SK-N-SH (cell line): Measurements from ENCODE around the gene DUT. TPM values are rescaled to one million over a fixed set of nuclear protein-coding genes. Genes with fewer than 3 reads are reported as not detected.

Experiments
- CTCF ChIA-PET: fragments of 300-600, 350-600 bp; formaldehyde crosslinking; extraction: SDS; loops from one replicate; lab custom pipeline; 2021; lab: Yijun Ruan, JAX
- POLR2A ChIA-PET: fragments of 350-600 bp; sonication (Branson Sonifier 250); formaldehyde crosslinking; extraction: SDS; loops from one replicate; lab custom pipeline; 2020; ENCODE audit warnings: antibody characterized with exemption, inconsistent platforms; lab: Yijun Ruan, JAX
- DNase-seq: peaks from one replicate; pipeline ENCODE4 v3.0.0; 2012
- H2AFZ ChIP-seq: fragments of 200-600 bp; sonication (generic); 2 replicates; pipeline ENCODE4 v1.8.1; 2016; ENCODE audit warnings: antibody characterized with exemption, mild to moderate bottlenecking, low read depth
- H3F3A ChIP-seq: fragments of 200-600 bp; sonication (generic); replicated peaks from 2 replicates; pipeline ENCODE3; 2016; ENCODE audit warnings: antibody characterized with exemption, mild to moderate bottlenecking; ENCODE audit not compliant: insufficient read depth
- H3K27ac ChIP-seq, 2 experiments: fragments of 200-500 bp in 1 of 2; fragments of 200-600 bp in 1 of 2; sonication (Bioruptor generic) in 1 of 2; sonication (generic), shearing (Covaris generic) in 1 of 2; 2 replicates each; pipeline versions ENCODE4 v1.5.1 to v1.6.1; 2014 to 2016; ENCODE audit warnings: low read depth in 2 of 2, inconsistent platforms in 1 of 2, low read length in 1 of 2, mild to moderate bottlenecking in 1 of 2, mixed read lengths in 1 of 2
- H3K27me3 ChIP-seq: fragments of 200-600 bp; sonication (generic), shearing (Covaris generic); 2 replicates; pipeline ENCODE4 v1.6.1; 2016; ENCODE audit warnings: mixed run types; ENCODE audit not compliant: insufficient read depth
- H3K36me3 ChIP-seq, 2 experiments: fragments of 200-500 bp in 1 of 2; fragments of 200-600 bp in 1 of 2; sonication (Bioruptor generic) in 1 of 2; sonication (generic) in 1 of 2; replicated peaks in 1 of 2; 2 replicates each; pipeline versions ENCODE3 to v1.5.1; 2014 to 2016; ENCODE audit warnings: low read length in 1 of 2, mild to moderate bottlenecking in 1 of 2; ENCODE audit not compliant: insufficient read depth in 2 of 2, control insufficient read depth in 1 of 2
- H3K4me1 ChIP-seq, 2 experiments: fragments of 200-500 bp in 1 of 2; fragments of 200-600 bp in 1 of 2; sonication (Bioruptor generic) in 1 of 2; sonication (generic), shearing (Covaris generic) in 1 of 2; 2 replicates each; pipeline versions ENCODE4 v1.5.1 to v1.6.1; 2014 to 2016; ENCODE audit warnings: low read depth in 1 of 2, low read length in 1 of 2, mixed run types in 1 of 2; ENCODE audit not compliant: insufficient read depth in 2 of 2, control insufficient read depth in 1 of 2
- H3K4me2 ChIP-seq: fragments of 200-600 bp; sonication (generic), shearing (Covaris generic); 2 replicates; pipeline ENCODE4 v1.6.1; 2017; ENCODE audit warnings: mixed run types
- H3K4me3 ChIP-seq, 2 experiments: fragments of 200-500 bp in 1 of 2; fragments of 200-600 bp in 1 of 2; sonication (Bioruptor generic) in 1 of 2; sonication (generic), shearing (Covaris generic) in 1 of 2; 2 replicates each; pipeline versions ENCODE4 v1.5.1 to v1.8.1; 2014 to 2016; ENCODE audit warnings: low read depth in 2 of 2, inconsistent platforms in 1 of 2, low read length in 1 of 2, mild to moderate bottlenecking in 1 of 2, mixed read lengths in 1 of 2, moderate library complexity in 1 of 2
- H3K79me2 ChIP-seq: fragments of 200-600 bp; sonication (generic); 2 replicates; pipeline ENCODE4 v1.8.1; 2017; ENCODE audit warnings: mild to moderate bottlenecking; ENCODE audit not compliant: insufficient read depth
- H3K9ac ChIP-seq: fragments of 200-600 bp; sonication (generic); 2 replicates; pipeline ENCODE4 v1.6.1; 2017; ENCODE audit warnings: mixed run types
- H3K9me2 ChIP-seq: fragments of 200-600 bp; sonication (generic); 2 replicates; pipeline ENCODE4 v1.6.1; 2017; ENCODE audit warnings: mixed run types
- H3K9me3 ChIP-seq: fragments of 200-600 bp; sonication (generic); 2 replicates; pipeline ENCODE4 v1.6.1; 2017; ENCODE audit warnings: mixed run types, mild to moderate bottlenecking, moderate library complexity
- H4K20me1 ChIP-seq: fragments of 200-600 bp; sonication (generic); 2 replicates; pipeline ENCODE4 v1.6.1; 2017; ENCODE audit warnings: mild to moderate bottlenecking, mixed run types; ENCODE audit not compliant: insufficient read depth
- ELF1 ChIP-seq: IDR thresholded peaks from 2 replicates; pipeline ENCODE4 v1.4.0; 2012
- EP300 ChIP-seq, 2 experiments: IDR thresholded peaks; 2 replicates each; pipeline versions ENCODE4 v1.4.0 to v1.6.1; 2012; ENCODE audit warnings: borderline replicate concordance in 1 of 2, low read depth in 1 of 2, low read length in 1 of 2
- FOSL2 ChIP-seq: IDR thresholded peaks from 2 replicates; pipeline ENCODE4 v1.4.0; 2012; ENCODE audit warnings: low read depth, mild to moderate bottlenecking, moderate library complexity, borderline replicate concordance
- FOXJ3 ChIP-seq: sonication (generic); formaldehyde crosslinking; IDR thresholded peaks from 2 replicates; pipeline ENCODE4 v1.5.1; 2020; ENCODE audit warnings: mild to moderate bottlenecking, missing genetic modification reagents
- JUND ChIP-seq: IDR thresholded peaks from 2 replicates; pipeline ENCODE4 v1.4.0; 2012
- MEF2A ChIP-seq: IDR thresholded peaks from 2 replicates; pipeline ENCODE4 v1.4.0; 2012; ENCODE audit warnings: low read depth, borderline replicate concordance
- MXI1 ChIP-seq: IDR thresholded peaks from 2 replicates; pipeline ENCODE4 v1.6.1; 2012; ENCODE audit warnings: mild to moderate bottlenecking, low read depth, low read length, improper control_type of control experiment
- POLR2AphosphoS5 ChIP-seq: IDR thresholded peaks from 2 replicates; pipeline ENCODE4 v1.6.1; 2012; ENCODE audit warnings: low read depth, low read length
- SIN3A ChIP-seq: IDR thresholded peaks from 2 replicates; pipeline ENCODE4 v1.6.1; 2012; ENCODE audit warnings: low read depth, mild to moderate bottlenecking, low read length, moderate library complexity, borderline replicate concordance
- SMC3 ChIP-seq: IDR thresholded peaks from 2 replicates; pipeline ENCODE4 v1.6.1; 2012; ENCODE audit warnings: low read depth, low read length, improper control_type of control experiment
- TAF1 ChIP-seq: IDR thresholded peaks from 2 replicates; pipeline ENCODE4 v1.6.1; 2012; ENCODE audit warnings: low read depth, mild to moderate bottlenecking, low read length, moderate library complexity, borderline replicate concordance
- TEAD4 ChIP-seq: IDR thresholded peaks from 2 replicates; pipeline ENCODE4 v1.4.0; 2012; ENCODE audit warnings: mild to moderate bottlenecking, borderline replicate concordance; ENCODE audit not compliant: insufficient read depth
- YY1 ChIP-seq: IDR thresholded peaks from 2 replicates; pipeline ENCODE4 v1.4.0; 2012; ENCODE audit warnings: low read depth, mild to moderate bottlenecking
- WGBS: methylation state at CpG from one replicate; pipeline ENCODE4 v1.1.6; 2017; ENCODE audit warnings: low lambda C conversion rate; 5-methylcytosine and 5-hydroxymethylcytosine counted together
- polyA plus RNA-seq, 3 experiments: library from polyadenylated mRNA; depleted of rRNA; stranded (reverse); fragments of >200 nt; gene quantifications; 2 replicates each; pipeline ENCODE4 v1.2.3, GENCODE V29; 2012
- TF ChIP-seq, protein P1 (sequence below): fragments of 150-350 bp; IDR thresholded peaks from 2 replicates; pipeline ENCODE4 v1.6.1; 2017; ENCODE audit warnings: antibody characterized with exemption, low read length, low read depth, borderline replicate concordance
- TF ChIP-seq, protein P2 (sequence below): fragments of 200-600 bp; sonication (generic); IDR thresholded peaks from 2 replicates; pipeline ENCODE4 v1.6.1; 2017; ENCODE audit warnings: antibody characterized with exemption, mild to moderate bottlenecking, moderate library complexity
- TF ChIP-seq, protein P3 (sequence below): IDR thresholded peaks from 2 replicates; pipeline ENCODE4; 2012

The DUT gene
- polyA plus RNA-seq, 1 of the 3 experiments (the other 2 are of a cell fraction): 79.3 TPM

DNA sequence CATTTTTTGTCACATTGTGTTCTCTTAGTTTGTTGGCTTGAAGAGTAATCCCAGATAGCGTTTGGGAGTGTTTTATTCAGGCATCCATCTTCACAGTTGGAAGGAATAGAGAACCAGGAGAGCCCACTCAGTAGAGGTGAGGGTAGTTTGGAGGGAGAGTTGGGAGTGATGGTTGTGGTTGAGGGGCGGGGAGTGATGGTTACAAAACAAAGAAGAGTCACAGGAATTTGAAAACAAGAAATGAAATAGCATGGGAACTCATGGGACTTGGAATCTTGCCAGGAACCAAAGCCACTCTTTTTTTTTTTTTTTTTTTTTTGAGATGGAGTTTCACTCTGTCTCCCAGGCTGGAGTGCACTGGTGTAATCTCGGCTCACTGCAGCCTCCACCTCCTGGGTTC, 36.3 kb downstream of the DUT start (continued):
- TF ChIP-seq, protein P1, sequence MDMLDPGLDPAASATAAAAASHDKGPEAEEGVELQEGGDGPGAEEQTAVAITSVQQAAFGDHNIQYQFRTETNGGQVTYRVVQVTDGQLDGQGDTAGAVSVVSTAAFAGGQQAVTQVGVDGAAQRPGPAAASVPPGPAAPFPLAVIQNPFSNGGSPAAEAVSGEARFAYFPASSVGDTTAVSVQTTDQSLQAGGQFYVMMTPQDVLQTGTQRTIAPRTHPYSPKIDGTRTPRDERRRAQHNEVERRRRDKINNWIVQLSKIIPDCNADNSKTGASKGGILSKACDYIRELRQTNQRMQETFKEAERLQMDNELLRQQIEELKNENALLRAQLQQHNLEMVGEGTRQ: no peak
- TF ChIP-seq FOSL2: no peak

DNA sequence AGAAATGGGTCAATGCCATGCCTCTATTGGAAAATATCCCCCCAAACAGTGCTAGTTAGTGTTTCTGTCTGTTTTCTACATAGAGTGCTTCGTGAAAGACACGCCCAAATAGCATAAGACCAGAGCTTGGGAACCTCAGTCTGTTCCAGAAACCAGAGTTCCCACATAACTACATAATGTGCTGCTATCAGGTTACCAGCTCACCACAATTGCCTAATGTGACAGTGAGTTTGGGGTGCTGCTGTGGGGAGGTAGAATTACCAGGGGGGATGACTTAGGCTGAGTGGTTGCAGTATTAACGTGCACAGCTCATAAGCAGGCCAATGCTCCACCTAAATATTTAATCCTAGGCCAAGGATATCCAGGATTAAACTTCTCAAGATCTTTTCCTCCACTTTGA, 39.2 kb downstream of the DUT start:
- Histone ChIP-seq H3F3A (peaks cover 18% of the 10 kb centered on the region), H3K9me2 (no peaks in the 10 kb centered on the region), H3K4me3 (no peak overlapping the region), H3K4me2 (no peak overlapping the region), H2AFZ (no peak overlapping the region), H3K9me3 (no peaks in the 10 kb centered on the region), H3K79me2 (no peaks in the 10 kb centered on the region), H3K27me3 (no peaks in the 10 kb centered on the region), H3K9ac (no peak overlapping the region), H3K4me1 (peaks cover 0 to 3% of the 10 kb centered on the region in 2 experiments; a peak in 2 of 4 replicates), H4K20me1 (no peaks in the 10 kb centered on the region), H3K27ac (no peak overlapping the region; a peak in 1 of 4 replicates), H3K36me3 (no peaks in the 10 kb centered on the region)
- DNase-seq: no peak
- CTCF ChIA-PET: interaction anchor here (0.8 to 1.1 kb wide), 6 partner anchors 8 to 440 kb away, joined by 3 to 7 read pairs (median 3); partner anchors contain the start of gene CEP152
- POLR2A ChIA-PET: no interaction called here
- 82% methylated on average over 3 of the region's 3 CpGs for WGBS
- TF ChIP-seq YY1 (no peak), TEAD4 (no peak), EP300 (IDR thresholded peaks at IDR 0.05; ENCODE audit: borderline replicate concordance in 1 of 2, low read depth in 1 of 2, low read length in 1 of 2) (no peak), JUND (no peak)

DNA sequence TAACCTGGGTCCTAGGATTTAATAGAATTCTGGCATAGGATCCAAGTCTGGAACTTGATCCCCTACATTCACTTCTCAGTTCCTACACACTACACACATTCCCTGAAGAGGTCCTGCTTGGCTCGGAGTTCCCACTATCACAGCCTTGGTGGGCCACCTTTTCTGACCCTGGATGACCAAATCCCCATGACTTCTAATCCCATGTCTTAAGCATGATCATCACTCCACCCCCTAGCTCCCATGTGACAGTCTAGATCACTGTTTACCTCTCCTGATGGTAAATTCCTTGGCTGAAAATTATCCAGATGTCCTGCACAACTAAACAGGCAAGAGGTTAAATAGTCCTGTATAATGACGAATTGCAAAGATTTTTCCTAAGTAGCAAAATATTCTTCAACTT, 40.3 kb downstream of the DUT start:
- CTCF ChIA-PET: no interaction called here

More for the DNA sequence above, 40.3 kb downstream of the DUT start:
- Histone ChIP-seq H3K79me2 (no peaks in the 10 kb centered on the region), H3K27me3 (no peaks in the 10 kb centered on the region), H3K9me2 (no peaks in the 10 kb centered on the region), H4K20me1 (no peaks in the 10 kb centered on the region), H2AFZ (no peak overlapping the region), H3K4me2 (no peak overlapping the region), H3F3A (peaks cover 21% of the 10 kb centered on the region), H3K4me1 (peaks cover 0 to 3% of the 10 kb centered on the region in 2 experiments; a peak in 2 of 4 replicates), H3K9ac (no peak overlapping the region), H3K4me3 (no peak overlapping the region), H3K27ac (no peak overlapping the region), H3K36me3 (no peaks in the 10 kb centered on the region), H3K9me3 (no peaks in the 10 kb centered on the region)
- DNase-seq: no peak
- POLR2A ChIA-PET: no interaction called here
- TF ChIP-seq MXI1: no peak
- TF ChIP-seq, protein P2, sequence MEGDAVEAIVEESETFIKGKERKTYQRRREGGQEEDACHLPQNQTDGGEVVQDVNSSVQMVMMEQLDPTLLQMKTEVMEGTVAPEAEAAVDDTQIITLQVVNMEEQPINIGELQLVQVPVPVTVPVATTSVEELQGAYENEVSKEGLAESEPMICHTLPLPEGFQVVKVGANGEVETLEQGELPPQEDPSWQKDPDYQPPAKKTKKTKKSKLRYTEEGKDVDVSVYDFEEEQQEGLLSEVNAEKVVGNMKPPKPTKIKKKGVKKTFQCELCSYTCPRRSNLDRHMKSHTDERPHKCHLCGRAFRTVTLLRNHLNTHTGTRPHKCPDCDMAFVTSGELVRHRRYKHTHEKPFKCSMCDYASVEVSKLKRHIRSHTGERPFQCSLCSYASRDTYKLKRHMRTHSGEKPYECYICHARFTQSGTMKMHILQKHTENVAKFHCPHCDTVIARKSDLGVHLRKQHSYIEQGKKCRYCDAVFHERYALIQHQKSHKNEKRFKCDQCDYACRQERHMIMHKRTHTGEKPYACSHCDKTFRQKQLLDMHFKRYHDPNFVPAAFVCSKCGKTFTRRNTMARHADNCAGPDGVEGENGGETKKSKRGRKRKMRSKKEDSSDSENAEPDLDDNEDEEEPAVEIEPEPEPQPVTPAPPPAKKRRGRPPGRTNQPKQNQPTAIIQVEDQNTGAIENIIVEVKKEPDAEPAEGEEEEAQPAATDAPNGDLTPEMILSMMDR: no peak
- no peak for TF ChIP-seq POLR2AphosphoS5
- TF ChIP-seq ELF1: no peak
- no peak for TF ChIP-seq SIN3A
- no peak for TF ChIP-seq JUND
- TF ChIP-seq, protein P1: no peak
- no peak for TF ChIP-seq TAF1
- no peak for TF ChIP-seq MEF2A
- TF ChIP-seq, protein P3, sequence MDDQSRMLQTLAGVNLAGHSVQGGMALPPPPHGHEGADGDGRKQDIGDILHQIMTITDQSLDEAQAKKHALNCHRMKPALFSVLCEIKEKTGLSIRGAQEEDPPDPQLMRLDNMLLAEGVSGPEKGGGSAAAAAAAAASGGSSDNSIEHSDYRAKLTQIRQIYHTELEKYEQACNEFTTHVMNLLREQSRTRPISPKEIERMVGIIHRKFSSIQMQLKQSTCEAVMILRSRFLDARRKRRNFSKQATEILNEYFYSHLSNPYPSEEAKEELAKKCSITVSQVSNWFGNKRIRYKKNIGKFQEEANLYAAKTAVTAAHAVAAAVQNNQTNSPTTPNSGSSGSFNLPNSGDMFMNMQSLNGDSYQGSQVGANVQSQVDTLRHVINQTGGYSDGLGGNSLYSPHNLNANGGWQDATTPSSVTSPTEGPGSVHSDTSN: no peak
- TF ChIP-seq SMC3: no peak
- TF ChIP-seq FOXJ3 (CRISPR knock-in tag): no peak
- 20% methylated on average over 2 of the region's 2 CpGs for WGBS
